Psoas muscle (tissue), 8 donors: Measurements from ENCODE around the gene SLC23A2. TPM values are rescaled to one million over a fixed set of nuclear protein-coding genes. Genes with fewer than 3 reads are reported as not detected.
"Not testable (repeated sequence)": the region's sequence is repeated elsewhere in the genome, so short reads cannot be mapped to it uniquely, and the experiment has no call there.

Experiments used
- ATAC-seq, 4 donors: fragments of 200-7000 bp; cut with Tn5 transposase; one replicate each; pipeline ENCODE4 v1.9.1; 2020; ENCODE audit warnings: moderate library complexity in 3 of 4, mild to moderate bottlenecking in 2 of 4
- DNase-seq, 2 donors: peaks; one replicate each; pipeline ENCODE4 v3.0.0-alpha.2; 2020
- H3K27ac ChIP-seq: fragments of 200-600 bp; one replicate; pipeline ENCODE4 v1.8.0; 2022
- H3K27me3 ChIP-seq, 3 donors: fragments of 200-600 bp in 1 of 3; one replicate each; pipeline versions ENCODE4 v1.6.1 to v1.8.0; 2013 to 2022; ENCODE audit warnings: low read length in 2 of 3, mild to moderate bottlenecking in 2 of 3, moderate library complexity in 1 of 3; ENCODE audit not compliant: insufficient read depth in 3 of 3
- H3K36me3 ChIP-seq, 2 donors: fragments of 200-600 bp in 1 of 2; one replicate each; pipeline versions ENCODE4 v1.6.1 to v1.8.0; 2013 to 2022; ENCODE audit warnings: low read depth in 1 of 2, mild to moderate bottlenecking in 1 of 2, moderate library complexity in 1 of 2; ENCODE audit not compliant: insufficient read depth in 1 of 2
- H3K4me1 ChIP-seq: fragments of 200-600 bp; one replicate; pipeline ENCODE4 v1.8.0; 2022
- H3K4me3 ChIP-seq: fragments of 200-600 bp; one replicate; pipeline ENCODE4 v1.8.0; 2022; ENCODE audit warnings: mild to moderate bottlenecking
- H3K9me3 ChIP-seq: fragments of 200-600 bp; one replicate; pipeline ENCODE4 v1.8.0; 2022
- WGBS, 3 donors: extraction: QIAGEN DNeasy Blood & Tissue Kit; methylation state at CpG; one replicate each; pipeline versions ENCODE4 v1.1.6 to v1.1.7; 2013; 5-methylcytosine and 5-hydroxymethylcytosine counted together
- intact Hi-C, 2 donors: fragments of 100-400 bp; cut with DNase I; formaldehyde crosslinking; loops; one replicate each; pipeline versions ENCODE4 v1.11.0 to v1.14.2; 2022
- polyA plus RNA-seq, 3 donors: library from polyadenylated mRNA; stranded (reverse); fragments of 200-250 nt; gene quantifications; one replicate each; pipeline ENCODE4 v1.2.3, GENCODE V29; 2013
- total RNA-seq, 4 donors: library from RNA; stranded (reverse); fragmentation: NEBNext Ultra II Directional in 2 of 4; extraction: Animal tissue kit (Norgen Biotek cat#: 25700) in 2 of 4; gene quantifications; one replicate each; pipeline versions ENCODE4 v1.2.1 to v1.2.4, GENCODE V29; 2021 to 2023
- TF ChIP-seq, protein P1 (sequence below): fragments of 200-600 bp; IDR thresholded peaks from one replicate; pipeline ENCODE4 v1.8.0; 2022; ENCODE audit warnings: antibody characterized with exemption
- donor health status: healthy with polysubstance abuse.
- donor health status: DM: no; HTN: no; CAD: no; lungs with moderate emphysema.
- donor health status: Bipolar disorder and iron deficiency.
- donor health status: healthy.
- donor health status: DM: yes; HTN: yes; CAD: no.
- donor health status: DM: no; HTN: no; CAD: no.
- donor health status: DM: no; HTN: no; CAD: no.
- donor health status: DM: yes; HTN: yes; CAD: no.

The SLC23A2 gene
- total and polyA plus RNA-seq, 7 donors = 0.87 to 4.9 (median 3.4) TPM

GRCh38 chr20:4925842-4926530 lies 75.3 kb downstream of the SLC23A2 start:
- 47 to 53% (median 48%) methylated on average over 15 of the region's 15 CpGs for WGBS, 3 donors
- peak in 3 of 4 donors; percentile 62 to 72 (median 68) for ATAC-seq
- H3K27me3 ChIP-seq = no peaks in the 10 kb centered on the region
- H3K4me1 ChIP-seq = no peaks in the 10 kb centered on the region
- H3K4me3 ChIP-seq = no peak overlapping the region
- H3K27ac ChIP-seq = no peak overlapping the region
- intact Hi-C loops = no loop called here
- TF ChIP-seq, protein P1, sequence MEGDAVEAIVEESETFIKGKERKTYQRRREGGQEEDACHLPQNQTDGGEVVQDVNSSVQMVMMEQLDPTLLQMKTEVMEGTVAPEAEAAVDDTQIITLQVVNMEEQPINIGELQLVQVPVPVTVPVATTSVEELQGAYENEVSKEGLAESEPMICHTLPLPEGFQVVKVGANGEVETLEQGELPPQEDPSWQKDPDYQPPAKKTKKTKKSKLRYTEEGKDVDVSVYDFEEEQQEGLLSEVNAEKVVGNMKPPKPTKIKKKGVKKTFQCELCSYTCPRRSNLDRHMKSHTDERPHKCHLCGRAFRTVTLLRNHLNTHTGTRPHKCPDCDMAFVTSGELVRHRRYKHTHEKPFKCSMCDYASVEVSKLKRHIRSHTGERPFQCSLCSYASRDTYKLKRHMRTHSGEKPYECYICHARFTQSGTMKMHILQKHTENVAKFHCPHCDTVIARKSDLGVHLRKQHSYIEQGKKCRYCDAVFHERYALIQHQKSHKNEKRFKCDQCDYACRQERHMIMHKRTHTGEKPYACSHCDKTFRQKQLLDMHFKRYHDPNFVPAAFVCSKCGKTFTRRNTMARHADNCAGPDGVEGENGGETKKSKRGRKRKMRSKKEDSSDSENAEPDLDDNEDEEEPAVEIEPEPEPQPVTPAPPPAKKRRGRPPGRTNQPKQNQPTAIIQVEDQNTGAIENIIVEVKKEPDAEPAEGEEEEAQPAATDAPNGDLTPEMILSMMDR = no peak
- peaks cover 0 to under 1% of the 10 kb centered on the region in 2 donors for H3K36me3 ChIP-seq
- H3K9me3 ChIP-seq = no peaks in the 10 kb centered on the region
- peak; percentile 64 to 70 for DNase-seq

- intact Hi-C loops = no loop called here
- Histone ChIP-seq H3K4me3 (no peak overlapping the region), H3K4me1 (no peaks in the 10 kb centered on the region), H3K36me3 (no peaks in the 10 kb centered on the region), H3K27me3 (no peaks in the 10 kb centered on the region), H3K27ac (no peak overlapping the region), H3K9me3 (no peaks in the 10 kb centered on the region)
- TF ChIP-seq, protein P1 = no peak
- WGBS, 3 donors = 97 to 98% (median 97%) methylated on average over 2 of the region's 2 CpGs
- DNase-seq = no peak
- no peak for ATAC-seq
These were observed 76.9 kb downstream of the SLC23A2 start for GRCh38 chr20:4924446-4924845.

- TF ChIP-seq, protein P1 = no peak
- ATAC-seq (no peak), DNase-seq (no peak)
- intact Hi-C loops = no loop called here
- H3K4me1 ChIP-seq = no peaks in the 10 kb centered on the region
- H3K4me3 ChIP-seq = no peak overlapping the region
- no peak overlapping the region for H3K27ac ChIP-seq
- 91 to 96% (median 91%) methylated on average over 6 of the region's 6 CpGs for WGBS, 3 donors
- H3K36me3 ChIP-seq = no peaks in the 10 kb centered on the region
- no peaks in the 10 kb centered on the region for H3K9me3 ChIP-seq
- H3K27me3 ChIP-seq = no peaks in the 10 kb centered on the region
These were observed 77.3 kb downstream of the SLC23A2 start for GRCh38 chr20:4924032-4924431.

DNA sequence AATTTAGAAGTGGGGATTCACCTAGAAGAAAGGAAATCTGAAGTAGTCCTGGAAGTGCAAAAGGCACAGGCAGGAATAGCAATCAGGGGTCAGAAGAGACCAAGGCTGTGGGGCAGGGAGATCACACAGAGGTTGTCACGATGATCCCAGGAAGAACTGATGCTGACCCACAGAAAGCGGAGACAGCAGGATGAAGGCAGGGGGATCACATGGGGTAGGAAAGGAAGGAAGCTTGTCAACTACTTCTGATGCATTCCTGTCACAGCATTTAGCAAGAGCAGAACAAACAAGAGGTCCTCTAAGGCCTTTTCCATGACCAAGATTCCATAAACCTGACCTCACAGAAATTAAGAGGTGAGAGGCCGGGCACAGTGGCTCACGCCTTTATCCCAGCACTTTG lies 79.1 kb downstream of the SLC23A2 start:
- H3K27ac ChIP-seq = no peak overlapping the region
- no peak for DNase-seq
- no peak for ATAC-seq
- no peak overlapping the region for H3K4me3 ChIP-seq
- H3K36me3 ChIP-seq = no peaks in the 10 kb centered on the region
- intact Hi-C loops = no loop called here
- no peaks in the 10 kb centered on the region for H3K4me1 ChIP-seq
- 85 to 95% (median 88%) methylated on average over 4 of the region's 4 CpGs for WGBS, 3 donors
- H3K27me3 ChIP-seq = no peaks in the 10 kb centered on the region
- H3K9me3 ChIP-seq = no peaks in the 10 kb centered on the region
- TF ChIP-seq, protein P1 = no peak

- intact Hi-C loops, H3K27ac ChIP-seq, ATAC-seq, H3K9me3 ChIP-seq, H3K4me1 ChIP-seq, H3K36me3 ChIP-seq, H3K27me3 ChIP-seq, H3K4me3 ChIP-seq, DNase-seq: not testable (repeated sequence)
- WGBS, 3 donors = 71% methylated on average over 2 of the region's 2 CpGs
These were observed 80.0 kb downstream of the SLC23A2 start for GRCh38 chr20:4921271-4921670.
